Adipose tissue (tissue), 3 donors: Measurements from ENCODE around the gene RPL22. TPM values are rescaled to one million over a fixed set of nuclear protein-coding genes. Genes with fewer than 3 reads are reported as not detected.

ENCODE experiments used
- H3K27ac ChIP-seq: one replicate; pipeline ENCODE4 v1.5.1; 2013; ENCODE audit warnings: low read depth, low read length
- WGBS, 3 donors: extraction: QIAGEN DNeasy Blood & Tissue Kit; methylation state at CpG; one replicate each; pipeline ENCODE4 v1.1.7; 2013; 5-methylcytosine and 5-hydroxymethylcytosine counted together
- polyA plus RNA-seq, 3 donors: library from polyadenylated mRNA; stranded (reverse); fragments of 200-250 nt; gene quantifications; one replicate each; pipeline ENCODE4 v1.2.3, GENCODE V29; 2013
- donor health status: healthy with polysubstance abuse.
- donor health status: Bipolar disorder and iron deficiency.
- donor health status: healthy.

RPL22 gene
- polyA plus RNA-seq, 3 donors: 159 to 575 (median 286) TPM

GRCh38 chr1:6165441-6165985, 33.9 kb downstream of the RPL22 start:
- WGBS, 3 donors: 60 to 77% (median 73%) methylated on average over 10 to 12 of the region's 12 CpGs
- no peak overlapping the region for H3K27ac ChIP-seq

DNA sequence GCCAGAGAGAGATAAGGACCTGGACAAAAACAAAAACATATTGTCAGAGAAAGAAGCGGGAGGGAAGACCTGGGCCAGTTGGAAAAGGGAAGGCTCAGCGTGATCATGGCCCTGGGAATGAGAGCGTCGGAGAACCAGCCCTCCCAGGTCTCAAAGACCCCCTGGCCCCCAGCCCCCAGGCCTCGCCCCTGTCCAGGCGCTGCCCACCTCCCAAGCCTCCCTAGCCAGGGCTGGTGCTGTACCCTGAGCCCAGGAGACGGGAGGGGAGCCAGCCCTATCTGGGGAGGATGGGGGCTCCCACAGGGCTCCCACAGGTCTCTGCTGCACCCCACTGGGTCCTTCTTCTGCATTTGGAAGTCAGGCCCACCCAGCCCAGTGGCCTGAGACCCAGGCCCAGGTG, 34.4 kb downstream of the RPL22 start:
- WGBS, 3 donors: 63 to 80% (median 73%) methylated on average over 7 of the region's 7 CpGs
- no peak overlapping the region for H3K27ac ChIP-seq

DNA sequence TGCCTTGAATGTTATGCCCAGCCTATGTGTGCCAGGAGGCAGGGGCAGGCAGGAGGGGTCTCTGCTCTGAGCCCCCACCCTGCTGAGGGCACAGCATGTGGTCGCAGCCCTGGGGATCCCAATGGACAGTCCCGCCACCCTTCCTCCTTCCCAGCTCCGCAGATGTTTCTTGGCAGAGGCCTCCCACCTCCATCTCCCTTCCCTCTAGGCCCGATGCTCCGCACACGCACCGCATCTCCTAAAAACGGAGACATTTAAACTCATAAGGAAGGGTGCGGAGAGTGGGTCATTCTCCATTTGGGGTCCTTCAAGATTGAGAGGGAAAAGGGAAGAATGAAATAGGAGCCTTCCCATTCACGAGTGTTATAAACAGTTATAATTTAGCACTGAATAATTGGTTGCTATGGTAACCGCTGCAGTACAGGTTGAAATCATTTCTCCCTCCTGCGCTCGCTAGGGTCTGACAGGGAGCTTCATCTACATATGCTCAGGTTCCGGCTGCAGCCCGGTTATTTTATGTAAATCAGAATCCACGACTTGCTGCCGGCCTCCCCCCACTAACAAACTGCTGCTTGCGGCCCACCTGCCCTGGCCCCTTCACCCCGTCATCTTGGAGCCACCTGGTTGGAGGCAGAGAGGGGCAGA, 35.3 kb downstream of the RPL22 start:
- WGBS, 3 donors: 61 to 73% (median 70%) methylated on average over 19 of the region's 19 CpGs
- H3K27ac ChIP-seq: no peak overlapping the region

- 70 to 85% (median 79%) methylated on average over 15 of the region's 15 CpGs for WGBS, 3 donors
Observed at GRCh38 chr1:6163191-6163972, 36.0 kb downstream of the RPL22 start.

DNA sequence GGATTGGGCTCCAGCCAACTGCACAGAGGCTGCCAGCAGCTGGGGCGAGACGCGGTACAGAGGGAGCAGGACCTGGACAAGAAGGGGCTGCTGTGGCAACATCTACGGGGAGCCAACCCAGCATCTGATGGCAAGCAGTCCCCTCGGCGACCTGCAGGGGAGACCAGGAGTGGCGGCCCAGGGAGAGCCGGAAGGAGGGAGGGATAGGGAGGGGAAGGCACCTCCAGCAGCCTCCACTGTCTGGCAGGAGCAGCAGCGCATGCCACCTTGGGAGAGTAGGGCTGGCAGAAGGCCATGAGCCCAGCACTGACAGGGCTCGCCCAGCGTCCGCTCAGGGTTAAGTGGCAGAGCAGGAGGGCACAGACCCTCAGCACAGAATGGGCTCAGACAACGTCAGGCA, 36.6 kb downstream of the RPL22 start:
- 53 to 63% (median 62%) methylated on average over 13 of the region's 13 CpGs for WGBS, 3 donors
- H3K27ac ChIP-seq: no peak overlapping the region

More at GRCh38 chr1:6163191-6163972, 36.0 kb downstream of the RPL22 start:
- no peak overlapping the region for H3K27ac ChIP-seq

DNA sequence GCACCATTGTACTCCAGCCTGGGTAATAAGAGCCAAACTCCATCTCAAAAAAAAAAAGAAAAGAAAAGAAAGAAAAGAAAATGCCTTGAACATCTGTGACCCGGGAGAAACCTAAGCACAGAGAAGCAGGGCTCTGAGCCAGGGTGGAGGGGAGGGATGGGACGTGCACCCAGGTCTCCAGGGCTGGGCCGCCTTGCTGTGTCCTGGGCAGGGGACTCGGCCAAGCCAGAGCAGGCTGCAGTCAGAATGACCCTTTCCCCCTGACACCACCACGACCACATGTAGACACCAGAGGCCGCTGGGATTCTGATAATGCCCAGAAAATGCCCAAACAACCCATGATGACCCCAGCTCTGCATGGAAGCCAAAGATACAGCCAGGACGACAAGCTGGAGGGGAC, 37.1 kb downstream of the RPL22 start:
- H3K27ac ChIP-seq: no peak overlapping the region
- 71 to 80% (median 74%) methylated on average over 7 of the region's 7 CpGs for WGBS, 3 donors

DNA sequence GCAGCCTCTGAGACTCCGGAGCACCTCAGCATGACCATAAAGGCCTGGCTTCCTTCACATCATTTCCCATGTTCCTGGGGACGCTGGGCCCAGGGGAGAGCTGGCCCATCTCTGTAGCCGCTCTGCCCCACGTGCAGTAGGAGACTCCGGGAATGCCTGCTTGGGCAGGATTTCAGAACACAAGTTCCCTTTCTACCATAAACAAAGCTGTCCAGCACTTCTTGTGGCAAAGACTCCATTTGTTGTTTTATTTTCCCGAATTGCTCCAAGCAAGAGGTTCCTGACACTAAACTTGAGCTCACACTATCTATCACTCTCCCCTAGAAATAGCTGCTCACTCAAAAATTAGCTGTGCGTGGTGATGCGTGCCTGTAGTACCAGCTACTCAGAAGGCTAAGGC, 41.2 kb downstream of the RPL22 start:
- WGBS, 3 donors: 72 to 80% (median 75%) methylated on average over 8 of the region's 8 CpGs
- no peak overlapping the region for H3K27ac ChIP-seq

GRCh38 chr1:6157528-6158174, 41.7 kb downstream of the RPL22 start:
- no peak overlapping the region for H3K27ac ChIP-seq
- 60 to 75% (median 64%) methylated on average over 15 of the region's 15 CpGs for WGBS, 3 donors

DNA sequence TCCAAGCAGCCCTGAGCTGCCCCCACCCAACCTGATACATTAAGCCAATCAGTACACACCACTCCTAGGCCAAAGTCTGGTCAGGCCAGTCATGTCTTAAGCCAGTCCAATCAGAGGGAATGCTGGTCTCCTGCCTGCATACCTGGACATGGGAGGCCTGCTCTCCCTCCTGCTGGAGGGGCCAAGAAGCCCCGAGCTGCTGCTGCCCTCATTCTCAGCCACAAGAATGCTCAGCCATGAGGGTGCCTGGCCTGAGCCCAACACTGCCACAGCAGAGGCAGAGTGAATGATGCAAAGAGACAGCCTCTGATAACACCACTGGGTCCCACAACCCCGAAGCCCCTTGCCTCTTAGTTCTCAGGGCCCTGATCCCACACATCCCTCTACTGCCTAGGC, 42.3 kb downstream of the RPL22 start:
- 54 to 71% (median 66%) methylated on average over 2 of the region's 2 CpGs for WGBS, 3 donors
- H3K27ac ChIP-seq: no peak overlapping the region

DNA sequence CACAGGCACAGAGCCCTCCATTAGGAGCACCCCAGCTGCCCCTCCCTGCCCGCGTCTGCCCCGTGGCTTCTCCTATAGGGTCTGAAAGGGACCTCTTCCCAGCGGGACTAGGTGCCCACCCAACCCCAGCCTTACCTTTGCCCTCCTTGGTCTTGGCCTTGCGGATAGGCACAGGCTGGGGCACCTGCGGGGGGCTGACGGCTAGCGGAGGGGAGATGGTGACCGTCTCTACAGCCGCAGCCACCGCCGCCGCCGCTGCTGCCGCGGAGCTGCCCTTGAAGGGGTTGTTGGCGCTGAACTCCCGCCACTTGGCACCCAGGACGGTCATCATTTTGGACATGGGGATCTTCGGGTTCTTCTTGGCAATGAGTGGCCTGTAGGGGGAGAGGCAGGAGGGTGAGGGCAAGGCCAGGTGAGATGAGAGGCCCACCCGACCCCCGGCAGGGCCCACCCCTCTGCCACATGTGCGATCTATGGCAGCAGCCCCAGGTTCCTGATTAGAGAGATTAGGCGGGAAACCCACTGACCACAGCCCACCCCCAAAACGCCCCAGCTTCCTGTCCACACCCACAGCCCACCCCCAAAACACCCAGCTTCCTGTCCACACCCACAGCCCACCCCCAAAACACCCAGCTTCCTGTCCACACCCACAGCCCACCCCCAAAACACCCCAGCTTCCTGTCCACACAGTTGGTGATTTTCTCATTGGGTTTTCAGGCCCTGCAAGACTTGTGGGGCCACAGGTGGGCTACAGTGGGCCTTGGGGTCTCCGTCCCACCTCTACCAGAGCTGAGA, 44.7 kb downstream of the RPL22 start:
- H3K27ac ChIP-seq: no peak overlapping the region
- WGBS, 3 donors: 80 to 85% (median 81%) methylated on average over 23 to 26 of the region's 26 CpGs

GRCh38 chr1:6152882-6153281, 46.5 kb downstream of the RPL22 start:
- 71 to 85% (median 75%) methylated on average over 7 of the region's 7 CpGs for WGBS, 3 donors
- no peak overlapping the region for H3K27ac ChIP-seq

DNA sequence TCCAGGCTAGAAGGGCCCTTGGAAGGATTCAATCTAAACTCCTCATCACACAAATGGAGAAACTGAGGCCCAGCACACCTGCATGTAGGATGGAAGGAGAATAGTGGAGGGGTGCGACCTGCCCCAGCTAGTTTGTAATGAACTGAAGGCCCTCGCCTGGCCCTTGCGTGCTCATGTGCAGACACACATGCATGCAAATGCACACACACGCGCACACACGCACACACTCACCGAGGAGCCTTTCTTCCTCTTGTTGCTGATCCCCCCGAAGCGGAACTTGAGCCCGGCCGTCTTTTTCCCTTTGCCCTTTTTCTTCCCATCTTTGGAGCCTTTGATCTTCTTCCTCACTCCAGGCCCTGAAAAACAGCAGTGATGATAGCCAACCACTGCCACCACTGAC, 47.2 kb downstream of the RPL22 start:
- no peak overlapping the region for H3K27ac ChIP-seq
- WGBS, 3 donors: 70 to 71% (median 70%) methylated on average over 11 of the region's 11 CpGs

DNA sequence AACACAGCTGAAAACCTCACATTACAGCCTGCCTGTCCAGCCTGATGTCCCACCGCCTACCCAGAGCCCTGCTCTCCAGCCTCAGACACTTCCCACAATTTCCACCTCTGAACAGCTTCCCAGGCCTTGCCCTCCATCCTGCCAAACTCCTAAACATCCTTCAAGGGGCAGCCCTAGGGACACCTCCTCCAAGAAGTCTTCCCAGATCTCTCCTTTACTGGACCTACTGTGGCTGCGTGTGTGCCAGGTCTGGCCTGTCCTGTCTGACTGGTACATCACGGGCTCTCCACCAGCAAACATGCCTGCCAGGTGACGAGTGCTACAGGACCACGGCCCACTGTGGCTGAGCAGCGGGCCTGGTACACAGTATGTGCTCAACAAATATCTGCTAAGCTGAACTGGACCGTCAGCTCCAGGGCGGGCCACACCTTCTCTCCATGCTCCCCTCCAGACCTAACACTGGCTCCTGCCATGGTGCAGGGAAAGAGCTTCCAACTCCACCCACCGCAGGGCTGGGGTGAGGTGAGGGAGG, 48.0 kb downstream of the RPL22 start:
- WGBS, 3 donors: 82 to 90% (median 87%) methylated on average over 9 of the region's 9 CpGs

GRCh38 chr1:6150006-6150938, 49.1 kb downstream of the RPL22 start:
- H3K27ac ChIP-seq: no peak overlapping the region

More for the DNA sequence above, 48.0 kb downstream of the RPL22 start:
- H3K27ac ChIP-seq: no peak overlapping the region

DNA sequence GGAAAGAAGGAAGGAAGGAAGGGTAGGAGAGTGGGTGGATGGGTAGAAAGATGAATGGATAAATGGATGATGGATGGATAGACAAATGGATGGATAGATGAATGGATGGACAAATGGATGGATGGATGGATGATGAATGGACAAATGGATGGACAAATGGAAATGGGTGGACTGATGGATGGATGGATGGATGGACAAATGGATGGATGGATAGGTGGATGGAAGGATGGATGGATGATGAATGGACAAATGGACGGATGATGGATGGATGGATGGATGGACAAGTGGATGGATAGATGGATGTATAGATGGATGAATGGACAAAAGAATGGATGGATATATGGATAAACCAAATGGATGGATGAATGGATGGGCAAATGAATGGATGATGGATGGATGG, 49.8 kb downstream of the RPL22 start:
- WGBS, 3 donors: 81 to 93% (median 93%) methylated on average over 1 of the region's 1 CpG
- no peak overlapping the region for H3K27ac ChIP-seq

More at GRCh38 chr1:6150006-6150938, 49.1 kb downstream of the RPL22 start:
- 58 to 91% (median 90%) methylated on average over 11 of the region's 11 CpGs for WGBS, 3 donors

- WGBS, 3 donors: 3 to 5% (median 3%) methylated on average over 36 to 53 of the region's 53 CpGs
- H3K27ac ChIP-seq: no peak overlapping the region
Observed at GRCh38 chr1:6148497-6149241, 50.7 kb downstream of the RPL22 start.
